Thyroid gland (tissue), 4 donors: Measurements from ENCODE around the gene TLDC2.

Experiments
- CTCF ChIP-seq, 6 experiments: fragments of 200-600 bp in 3 of 6; fragments of 450-650 bp in 3 of 6; sonication (generic) in 3 of 6; IDR thresholded peaks; one replicate each; pipeline ENCODE4 v1.5.1; 2016 to 2019; ENCODE audit warnings: antibody characterized with exemption in 6 of 6, mild to moderate bottlenecking in 2 of 6, inconsistent platforms in 1 of 6, moderate library complexity in 1 of 6
- POLR2A ChIP-seq, 2 donors: fragments of 450-650 bp; IDR thresholded peaks; one replicate each; pipeline ENCODE4 v1.6.1; 2017; ENCODE audit warnings: antibody characterized with exemption in 2 of 2, mild to moderate bottlenecking in 2 of 2, moderate library complexity in 1 of 2

DNA sequence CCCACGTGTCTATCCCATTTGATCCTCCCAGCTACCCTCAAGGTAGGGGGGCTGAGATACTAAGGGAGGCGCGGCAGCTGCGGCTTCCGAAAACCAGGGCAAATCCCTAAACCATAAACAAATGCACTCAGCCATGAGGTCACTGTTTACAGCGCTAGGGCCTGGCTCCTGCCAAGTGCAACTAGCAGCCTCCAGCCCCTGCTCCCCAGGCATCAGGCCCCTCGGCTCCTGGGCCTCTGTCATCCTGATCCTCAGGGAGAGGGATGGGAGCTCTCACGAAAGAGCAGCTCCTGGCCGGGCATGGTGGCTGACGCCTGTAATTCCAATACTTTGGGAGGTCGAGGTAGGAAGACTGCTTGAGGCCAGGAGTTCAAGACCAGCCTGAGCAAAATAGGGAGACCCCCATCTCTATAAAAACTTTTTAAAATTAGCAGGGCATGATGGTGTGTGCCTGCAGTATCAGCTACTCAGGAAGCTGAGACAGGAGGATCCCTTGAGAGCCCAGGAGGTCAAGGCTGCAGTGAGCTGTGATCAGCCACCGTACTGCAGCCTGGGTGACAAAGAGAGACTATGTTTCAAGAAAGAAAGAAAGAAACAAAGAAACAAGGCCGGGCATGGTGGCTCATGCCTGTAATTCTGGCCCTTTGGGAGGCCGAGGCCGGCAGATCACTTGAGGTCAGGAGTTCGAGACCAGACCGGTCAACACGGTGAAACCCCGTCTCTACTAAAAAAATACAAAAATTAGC, 42.5 kb upstream of the TLDC2 start:
- TF ChIP-seq CTCF (IDR thresholded peaks at IDR 0.05) = no peak
- no peak for TF ChIP-seq POLR2A (IDR thresholded peaks at IDR 0.05)
